ENCODE data around the gene CLDN15.
"Not testable (repeated sequence)": the region's sequence is repeated elsewhere in the genome, so short reads cannot be mapped to it uniquely, and the experiment has no call there.

Gene CLDN15

GRCh38 chr7:101218236-101219125 is 19.1 kb downstream of the CLDN15 start:
- DNase-seq: peak in 1 of 2 experiments; percentile 55

DNA sequence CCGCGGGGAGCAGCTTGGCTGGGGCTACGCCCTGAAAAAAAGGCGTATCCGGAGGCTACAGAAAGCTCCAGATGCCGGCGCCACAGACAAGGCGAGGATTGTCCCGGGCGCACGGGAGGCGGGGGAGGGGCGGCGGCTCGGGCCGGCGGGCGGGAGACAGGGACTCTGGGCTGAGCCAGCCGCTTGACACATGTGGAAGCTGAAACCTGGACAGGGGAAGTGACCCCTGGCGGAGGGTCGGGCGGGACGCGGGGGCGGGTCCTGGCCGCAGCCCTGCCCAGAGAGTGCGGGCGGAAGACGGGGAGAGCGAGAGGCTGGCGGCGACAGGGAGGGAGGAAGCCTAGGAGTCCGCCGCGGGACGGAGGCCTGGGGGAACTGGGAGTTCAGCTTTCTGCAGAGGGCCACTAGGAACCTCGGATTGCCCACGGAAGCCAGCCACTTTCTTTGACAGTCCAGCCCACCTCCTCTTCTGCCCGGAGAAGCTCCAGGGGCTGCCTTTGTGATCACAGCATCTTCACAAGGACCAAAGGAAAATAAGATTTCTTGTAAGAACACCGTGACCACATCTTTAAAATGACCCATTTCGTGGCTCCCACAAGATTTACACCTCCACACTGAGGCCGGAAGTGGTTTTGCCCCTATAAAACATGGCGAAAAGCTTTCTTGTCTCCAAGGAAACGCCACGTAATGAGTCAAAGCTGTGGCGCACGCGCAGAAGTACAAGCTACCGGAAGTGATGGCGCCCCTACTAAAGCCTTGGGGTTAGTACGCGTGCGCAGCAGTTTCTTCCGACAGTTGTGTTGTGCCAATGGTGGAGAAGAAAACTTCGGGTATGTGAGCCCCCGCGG is 20.0 kb downstream of the CLDN15 start, which contains the start of the genes PLOD3 and ZNHIT1:
Gene PLOD3 (minus strand): TSS at position 194 of the 848 bp plus-strand sequence. CDS start 307 bp downstream, outside the sequence.
Gene ZNHIT1 (plus strand): TSS at position 778 of the 848 bp plus-strand sequence. CDS start 31 bp downstream, at position 809.
- peak; percentile 98 to 99 for DNase-seq

- peak in 1 of 2 experiments; percentile 56 for DNase-seq
These were observed 20.7 kb downstream of the CLDN15 start for GRCh38 chr7:101216860-101217387.

- no peak for DNase-seq
These were observed 21.4 kb downstream of the CLDN15 start for GRCh38 chr7:101216001-101216859.

DNA sequence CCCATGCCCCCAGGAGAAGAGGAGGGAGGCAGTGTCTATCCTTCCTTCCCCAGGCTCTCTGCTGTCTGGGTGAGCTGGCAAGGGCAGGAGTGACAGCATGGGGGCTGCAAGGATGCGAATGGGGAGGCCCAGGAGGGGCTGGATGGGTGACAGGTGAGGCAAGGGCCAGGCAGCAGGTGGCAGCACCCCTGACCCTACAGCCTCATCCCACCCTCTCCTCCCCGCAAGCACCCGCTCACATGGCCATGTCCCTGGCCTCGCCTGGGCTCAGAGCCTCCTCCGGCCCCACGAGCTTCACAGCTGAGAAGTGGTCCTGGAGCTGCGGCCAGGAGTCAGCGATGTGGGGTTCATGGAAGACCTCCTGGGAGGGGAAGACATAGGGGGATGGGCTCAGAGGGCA is 25.6 kb downstream of the CLDN15 start:
- DNase-seq: no peak

DNA sequence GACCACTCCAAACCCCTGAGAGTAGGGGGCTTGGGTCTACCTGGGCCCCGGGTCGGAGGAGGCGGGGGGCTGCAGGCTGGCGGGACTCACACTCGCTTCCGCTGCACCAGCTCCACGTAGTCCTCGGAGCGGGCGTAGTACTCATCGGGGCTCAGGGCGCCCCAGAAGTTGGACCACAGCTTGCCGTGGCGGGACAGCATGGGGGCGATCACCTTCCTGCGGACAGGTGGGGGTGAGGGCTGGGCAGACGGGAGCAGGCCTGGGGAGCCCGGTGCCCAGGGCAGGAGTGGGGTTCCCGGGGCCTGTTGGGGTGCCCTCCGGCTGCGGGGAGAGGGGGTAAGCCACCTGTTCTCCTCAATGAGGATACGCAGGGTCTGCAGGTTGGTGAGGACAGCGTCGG is 26.1 kb downstream of the CLDN15 start:
- no peak for DNase-seq

DNA sequence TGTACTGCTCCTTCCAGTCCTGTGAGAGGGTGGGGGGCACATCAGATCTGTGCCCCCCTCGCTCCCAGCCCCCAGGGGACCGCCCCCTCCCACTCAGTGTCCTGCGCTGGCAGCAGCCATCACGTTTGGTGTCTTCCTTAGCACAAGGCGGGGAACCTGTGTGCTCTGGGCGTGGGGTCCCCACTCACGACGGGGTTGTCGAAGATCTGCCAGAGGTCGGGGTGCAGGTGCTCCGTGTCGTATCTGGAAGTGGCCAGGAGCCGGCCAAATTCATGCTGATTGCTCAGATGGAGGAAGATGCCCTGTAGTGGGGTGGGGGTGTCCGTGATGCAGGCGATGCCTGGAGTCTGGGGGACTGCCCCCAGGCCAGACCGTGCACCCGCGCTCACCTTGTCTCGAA is 27.5 kb downstream of the CLDN15 start:
- no peak for DNase-seq

DNA sequence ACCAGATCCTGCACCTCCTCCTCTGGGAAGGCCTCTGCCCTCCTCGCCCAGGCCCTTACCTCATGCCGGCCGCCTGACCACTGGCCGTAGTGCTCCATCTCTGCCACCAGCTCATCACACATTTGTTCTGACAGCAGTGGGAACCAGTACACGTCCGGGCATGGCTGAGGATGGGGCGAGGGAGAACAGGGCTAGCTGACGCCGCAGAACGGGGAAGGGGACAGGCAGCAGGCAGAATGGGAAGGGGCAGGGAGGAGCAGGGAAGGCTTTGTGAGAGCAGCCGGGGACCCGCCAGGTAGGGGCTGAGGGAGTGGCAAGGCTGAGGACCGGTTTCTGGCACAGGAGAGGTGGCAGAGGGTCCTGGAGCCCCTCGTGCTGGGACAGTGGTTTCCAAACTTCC is 28.8 kb downstream of the CLDN15 start:
- DNase-seq: no peak

- DNase-seq: no peak
These were observed 30.1 kb downstream of the CLDN15 start for GRCh38 chr7:101207459-101207858.

DNA sequence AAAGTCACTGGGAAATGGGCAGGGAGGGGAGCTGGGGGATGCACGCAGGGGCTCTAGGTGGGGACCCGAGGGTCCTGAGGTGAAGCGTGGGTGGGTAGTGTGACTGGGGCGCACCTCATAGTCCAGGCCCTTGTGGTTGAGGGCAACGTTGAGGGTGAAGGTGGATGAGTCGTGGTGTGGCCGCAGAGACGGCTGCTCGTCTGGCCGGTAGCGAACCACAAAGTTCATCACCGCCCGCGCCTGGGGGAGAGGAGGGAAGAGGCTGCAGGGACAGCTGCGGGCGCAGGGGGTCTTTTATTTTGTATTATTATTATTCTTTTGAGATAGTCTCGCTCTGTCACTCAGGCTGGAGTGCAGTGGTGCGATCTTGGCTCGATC is 30.9 kb downstream of the CLDN15 start:
- DNase-seq: no peak

GRCh38 chr7:101205901-101206664 is 31.5 kb downstream of the CLDN15 start:
- DNase-seq: no peak

- DNase-seq: not testable (repeated sequence)
These were observed 33.6 kb downstream of the CLDN15 start for GRCh38 chr7:101203740-101204738.

DNA sequence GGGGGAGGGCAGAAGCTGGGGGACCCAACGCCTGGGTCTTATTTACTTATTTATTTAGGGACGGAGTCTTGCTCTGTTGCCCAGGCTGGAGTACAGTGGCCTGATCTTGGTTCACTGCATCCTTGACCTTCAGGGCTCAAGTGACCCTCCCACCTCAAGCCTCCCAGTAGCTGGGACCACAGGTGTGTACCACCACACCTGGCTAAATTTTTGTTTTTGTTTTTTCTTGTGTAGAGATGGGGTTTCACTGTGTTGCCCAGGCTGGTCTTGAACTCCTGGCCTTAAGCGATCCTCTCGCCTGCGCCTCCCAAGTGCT is 35.0 kb downstream of the CLDN15 start:
- no peak for DNase-seq

GRCh38 chr7:101201695-101202602 is 35.7 kb downstream of the CLDN15 start:
- DNase-seq: peak in 1 of 2 experiments; percentile 43

- no peak for DNase-seq
These were observed 36.6 kb downstream of the CLDN15 start, which contains the start of gene MOGAT3 for GRCh38 chr7:101200862-101201599. Gene MOGAT3, minus strand, starts transcription at chr7:101201036. Its CDS starts 182 bp downstream, at chr7:101200854.

GRCh38 chr7:101200504-101200861 is 37.1 kb downstream of the CLDN15 start:
- no peak for DNase-seq

GRCh38 chr7:101199522-101199921 is 38.1 kb downstream of the CLDN15 start:
- not testable (repeated sequence) for DNase-seq

DNA sequence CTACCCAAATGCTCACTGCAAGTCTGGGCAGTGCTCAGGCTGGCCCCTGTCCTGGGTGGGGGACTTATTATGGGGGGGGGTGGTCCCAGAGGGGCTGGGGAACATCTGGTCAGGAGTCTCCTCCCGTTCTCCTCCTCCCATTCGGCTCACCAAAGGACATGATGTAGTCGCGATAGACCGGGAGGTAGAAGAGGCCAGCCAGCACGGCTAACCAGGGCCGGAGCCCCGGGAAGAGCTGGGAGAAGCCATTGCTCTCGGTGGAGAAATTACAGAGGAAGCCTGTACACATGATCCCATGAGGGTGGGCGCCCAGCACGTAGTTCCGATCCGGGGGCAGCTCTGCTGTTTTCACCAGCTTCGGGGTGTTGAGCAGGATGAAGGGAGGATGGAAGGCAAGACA is 39.1 kb downstream of the CLDN15 start:
- DNase-seq: no peak
